ENCODE measurements around the gene LGALS9B.
A peak's percentile ranks its signal among the peaks of the same experiment; 100 is the strongest.
"Not testable (repeated sequence)": the region's sequence is repeated elsewhere in the genome, so short reads cannot be mapped to it uniquely, and the experiment has no call there.

LGALS9B gene

DNA sequence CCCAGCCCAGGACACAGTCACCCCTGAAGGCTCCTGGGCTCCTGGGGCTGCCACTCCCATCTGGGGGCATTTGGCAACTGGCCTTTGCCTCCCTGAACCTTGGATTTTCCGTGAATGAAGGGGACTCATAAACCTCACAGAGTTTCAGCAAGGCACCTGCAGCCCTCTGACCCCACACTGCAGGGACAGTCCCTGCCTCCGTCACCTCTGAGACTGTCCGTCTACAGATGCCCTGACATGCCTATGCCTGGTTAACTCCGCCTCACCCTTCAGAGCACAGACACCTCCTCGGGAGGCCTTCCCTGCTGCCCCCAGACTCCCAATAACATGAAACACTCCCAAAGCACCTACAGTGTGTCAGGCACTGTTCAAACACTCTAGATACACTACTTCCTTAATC lies 786 bp downstream of the LGALS9B start:
- not testable (repeated sequence) for ATAC-seq

DNA sequence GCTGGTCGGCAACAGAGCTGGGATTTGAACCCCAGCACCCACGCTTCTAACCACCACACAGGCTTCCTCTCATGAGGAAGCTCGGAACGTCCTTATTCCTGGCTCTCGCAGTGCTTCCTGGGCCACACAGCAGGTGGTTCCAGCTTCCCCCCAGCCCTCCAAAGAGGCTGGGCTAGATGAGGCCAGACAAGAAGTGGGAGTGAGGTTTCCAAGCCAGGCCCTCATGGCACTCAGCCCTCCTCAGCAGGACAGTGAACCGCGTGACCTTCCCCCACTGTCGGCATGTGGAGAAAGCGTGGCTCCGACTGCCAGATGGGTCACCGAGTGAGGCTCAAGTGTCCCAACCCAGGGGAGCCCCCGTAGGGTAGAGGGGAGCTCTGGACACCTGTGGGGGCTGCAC lies 1.8 kb downstream of the LGALS9B start:
- ATAC-seq: not testable (repeated sequence)

- not testable (repeated sequence) for ATAC-seq
These were observed 2.4 kb downstream of the LGALS9B start for GRCh38 chr17:20464854-20465414.

- ATAC-seq: not testable (repeated sequence)
These were observed 5.2 kb downstream of the LGALS9B start for GRCh38 chr17:20462158-20462557.

DNA sequence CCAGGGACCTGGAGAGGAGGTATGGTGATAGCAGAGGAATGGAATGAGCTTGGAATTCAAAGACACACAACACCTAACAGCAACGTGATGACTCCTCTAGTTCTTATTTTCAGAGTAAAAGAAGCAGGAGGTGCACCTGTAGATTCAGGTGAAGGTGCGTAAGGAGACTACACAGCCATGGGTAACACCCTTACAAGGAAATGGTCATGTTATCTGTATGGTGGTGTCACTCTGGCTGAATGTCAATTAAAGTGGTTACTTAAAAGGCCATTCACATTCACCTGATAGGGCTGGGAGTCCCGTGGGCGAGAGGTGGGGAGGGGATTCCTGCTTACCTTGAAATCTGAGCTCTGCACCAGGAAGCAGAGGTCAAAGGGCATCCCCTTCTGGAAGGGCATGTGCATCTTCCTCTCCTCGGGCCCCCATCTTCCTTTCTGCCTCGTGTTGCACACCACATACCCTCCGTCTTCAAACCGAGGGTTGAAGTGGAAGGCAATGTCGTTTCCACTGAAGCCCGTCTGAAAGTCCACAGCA lies 9.4 kb downstream of the LGALS9B start:
- ATAC-seq: not testable (repeated sequence)

DNA sequence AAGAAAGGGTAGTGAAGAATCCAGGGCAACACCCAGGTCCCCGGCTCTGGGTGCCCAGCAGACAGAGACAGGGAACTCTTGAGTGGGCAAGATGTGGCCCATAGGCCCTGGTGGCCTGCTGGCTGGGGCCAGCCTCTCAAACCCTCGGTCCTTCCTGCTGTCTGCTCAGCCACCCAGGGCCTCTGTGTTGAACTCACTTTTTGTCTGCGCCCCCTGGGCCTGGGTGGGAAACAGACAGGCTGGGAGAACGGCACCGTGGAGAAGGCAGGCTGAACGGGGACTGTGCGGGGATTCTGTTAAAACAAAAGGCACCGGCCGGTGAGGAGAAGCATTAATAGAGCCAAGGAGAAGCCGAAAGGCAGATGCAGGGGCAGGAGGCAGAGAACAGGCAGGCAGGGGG lies 12.2 kb downstream of the LGALS9B start:
- not testable (repeated sequence) for ATAC-seq

GRCh38 chr17:20453820-20454434 lies 13.4 kb downstream of the LGALS9B start:
- ATAC-seq: not testable (repeated sequence)

DNA sequence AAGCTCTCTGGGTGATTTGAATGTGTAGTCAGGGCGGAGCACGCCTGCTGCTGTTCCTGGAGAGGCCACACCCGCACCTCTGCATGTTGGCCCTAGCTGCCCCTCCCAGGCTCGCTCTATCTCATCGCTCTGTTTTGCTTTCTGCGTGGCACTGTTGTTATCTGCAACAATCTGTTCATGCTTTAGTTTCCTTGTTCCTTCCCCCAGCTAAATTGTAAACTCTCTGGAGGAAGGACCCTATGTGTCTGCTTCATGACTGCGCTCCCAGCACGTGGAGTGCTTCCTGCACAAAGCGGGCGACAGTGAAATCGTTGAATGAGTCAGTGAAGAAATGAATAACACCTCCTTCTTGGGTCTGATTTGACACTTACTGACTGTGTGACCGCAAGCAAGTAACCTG lies 16.5 kb downstream of the LGALS9B start:
- ATAC-seq: not testable (repeated sequence)

DNA sequence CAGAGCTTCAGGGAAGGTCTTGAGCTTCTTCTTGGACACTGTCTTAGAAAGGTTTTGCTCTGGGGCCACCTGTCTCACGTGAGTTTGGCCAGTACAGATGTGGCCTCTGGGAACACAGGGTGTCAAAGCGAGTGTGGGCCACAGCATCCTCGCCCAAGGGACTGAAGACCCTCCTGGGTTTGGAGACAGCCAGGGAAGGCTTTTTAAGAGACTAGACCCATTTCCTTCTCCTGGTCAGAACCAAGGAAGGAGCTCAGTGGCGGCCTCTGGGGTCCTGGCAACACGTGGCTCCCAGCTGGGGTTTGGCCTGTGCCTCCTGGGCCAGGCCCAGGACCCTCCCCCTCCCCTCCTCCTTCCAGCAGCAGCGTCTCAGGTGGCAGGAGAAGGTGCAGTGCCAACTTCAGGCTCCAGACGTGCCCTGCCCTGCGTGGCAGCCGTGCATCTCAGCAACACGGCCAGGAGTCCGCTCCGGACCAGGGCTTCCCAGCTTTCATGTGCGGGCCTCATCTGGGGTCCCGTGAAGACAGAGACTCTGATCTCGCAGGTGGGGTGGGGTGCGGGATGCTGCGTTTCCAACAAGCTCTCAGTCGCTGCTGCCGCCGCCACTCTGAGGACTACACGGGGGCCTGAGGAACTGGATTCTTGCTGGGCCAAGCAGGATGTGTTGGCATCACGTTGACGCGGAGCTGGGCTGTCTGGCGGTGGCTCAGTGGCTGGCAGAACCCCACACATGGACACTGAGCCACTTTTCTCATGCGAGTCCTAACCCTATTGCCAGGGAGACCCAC lies 19.6 kb downstream of the LGALS9B start:
- ATAC-seq: not testable (repeated sequence)

DNA sequence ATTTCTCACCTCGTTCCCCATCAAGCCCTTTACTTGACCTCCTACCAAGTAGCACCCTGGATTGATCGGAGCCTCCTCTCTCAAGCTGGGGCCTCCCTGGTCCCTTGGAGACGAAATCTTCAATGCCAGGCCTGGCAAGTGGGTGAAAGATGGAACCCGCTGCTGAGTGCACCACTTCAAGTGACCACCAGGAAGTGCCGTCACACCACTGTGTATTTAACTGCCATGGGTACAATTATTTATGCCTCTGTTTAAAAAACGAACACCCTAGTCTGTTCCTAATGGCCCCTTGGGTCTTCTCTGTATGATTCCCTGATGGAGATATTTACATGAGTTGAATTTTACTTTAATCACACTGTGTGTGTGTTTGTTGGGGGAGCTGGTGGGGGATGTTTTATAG lies 20.4 kb downstream of the LGALS9B start:
- peak; percentile 74 for ATAC-seq

DNA sequence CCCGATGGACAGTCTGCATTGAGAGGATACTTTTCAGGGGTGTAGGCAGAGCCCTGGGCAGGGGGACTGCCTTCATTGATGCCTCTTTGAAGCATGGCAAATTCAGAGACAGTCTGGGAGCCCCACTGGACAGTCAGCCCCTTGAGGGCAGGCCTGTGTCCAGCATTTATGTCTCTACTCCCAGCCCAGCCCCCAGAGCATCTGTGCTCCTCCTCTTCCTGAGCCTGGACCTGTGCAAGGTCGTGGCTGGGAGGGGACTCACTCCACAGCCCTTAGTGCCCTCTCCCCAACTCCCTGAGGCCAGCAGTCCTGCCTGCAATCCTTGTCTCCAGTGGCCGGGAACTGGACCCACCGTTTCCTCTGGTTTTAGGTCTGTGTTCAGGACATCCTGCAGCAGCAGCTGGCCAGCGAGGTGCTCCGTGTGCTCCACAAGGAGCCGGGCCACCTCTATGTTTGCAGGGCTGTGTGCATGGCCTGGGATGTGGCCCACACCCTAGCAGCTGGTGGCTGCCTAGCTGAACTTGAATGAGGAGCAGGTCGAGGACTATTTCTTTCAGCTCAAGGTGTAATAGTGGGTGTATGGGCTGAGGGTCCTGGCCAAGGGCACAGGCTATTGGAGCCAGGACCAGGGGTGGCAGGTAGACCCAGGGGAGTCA lies 22.6 kb downstream of the LGALS9B start:
- not testable (repeated sequence) for ATAC-seq

DNA sequence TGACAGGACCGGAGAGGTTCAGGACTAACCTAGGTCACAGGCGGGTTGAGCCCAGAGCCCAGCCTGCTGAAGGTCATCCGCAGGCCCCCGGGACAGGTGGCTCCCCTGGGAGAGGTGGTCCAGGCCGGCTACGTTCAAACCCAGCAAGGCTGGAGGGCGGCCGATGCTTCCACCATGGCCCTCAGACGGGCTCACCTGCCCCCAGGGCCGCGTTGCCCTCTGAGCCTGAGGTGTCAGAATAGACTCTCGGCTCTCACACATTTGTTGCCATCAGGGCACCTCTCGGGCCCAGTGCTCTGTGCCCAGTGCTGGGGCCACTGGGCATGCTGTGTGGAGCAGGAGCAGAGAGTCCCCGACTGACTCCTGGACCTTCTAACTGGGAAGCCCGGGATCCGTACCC lies 23.2 kb downstream of the LGALS9B start:
- not testable (repeated sequence) for ATAC-seq

GRCh38 chr17:20443632-20444031 lies 23.7 kb downstream of the LGALS9B start:
- ATAC-seq: peak; percentile 64; the same call in 2 of the 3 replicates

DNA sequence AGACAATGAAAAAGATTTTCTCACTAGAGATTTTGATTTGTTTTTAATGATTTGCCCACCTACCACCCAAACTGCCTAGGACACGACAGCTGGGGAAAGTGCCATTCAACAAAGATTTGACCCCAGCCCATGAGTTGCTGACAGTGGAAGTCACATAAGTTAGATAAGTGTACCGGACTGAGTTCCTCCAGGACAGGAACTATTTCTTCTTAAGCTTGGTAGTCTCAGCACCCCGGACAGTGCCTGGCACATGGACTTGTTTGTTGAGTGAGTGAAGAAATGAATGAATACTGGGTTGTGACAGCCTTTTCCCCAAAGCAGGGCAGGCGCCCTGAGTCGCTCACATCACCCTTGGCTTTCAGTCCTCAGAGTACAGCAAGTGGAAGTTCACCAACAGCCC lies 26.7 kb downstream of the LGALS9B start:
- ATAC-seq: not testable (repeated sequence)

DNA sequence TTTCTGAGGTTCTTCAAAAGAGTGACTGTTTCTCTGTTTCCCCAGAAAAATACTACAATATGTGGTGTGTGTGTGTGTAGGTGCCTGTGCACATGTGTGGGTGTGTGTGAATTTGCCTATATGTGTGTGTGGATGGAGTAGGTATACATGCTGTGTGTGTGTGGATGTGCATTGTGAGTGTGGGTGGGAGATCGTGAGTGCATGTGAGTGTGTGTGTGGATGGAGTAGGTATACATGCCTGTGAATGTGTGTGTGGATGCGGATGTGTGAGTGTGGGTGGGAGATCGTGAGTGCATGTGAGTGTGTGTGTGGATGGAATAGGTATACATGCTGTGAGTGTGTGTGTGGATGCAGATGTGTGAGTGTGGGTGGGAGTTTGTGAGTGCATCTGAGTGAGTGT lies 32.2 kb downstream of the LGALS9B start:
- not testable (repeated sequence) for ATAC-seq

GRCh38 chr17:20433382-20433781 lies 34.0 kb downstream of the LGALS9B start:
- not testable (repeated sequence) for ATAC-seq

GRCh38 chr17:20427264-20427663 lies 40.1 kb downstream of the LGALS9B start:
- not testable (repeated sequence) for ATAC-seq

DNA sequence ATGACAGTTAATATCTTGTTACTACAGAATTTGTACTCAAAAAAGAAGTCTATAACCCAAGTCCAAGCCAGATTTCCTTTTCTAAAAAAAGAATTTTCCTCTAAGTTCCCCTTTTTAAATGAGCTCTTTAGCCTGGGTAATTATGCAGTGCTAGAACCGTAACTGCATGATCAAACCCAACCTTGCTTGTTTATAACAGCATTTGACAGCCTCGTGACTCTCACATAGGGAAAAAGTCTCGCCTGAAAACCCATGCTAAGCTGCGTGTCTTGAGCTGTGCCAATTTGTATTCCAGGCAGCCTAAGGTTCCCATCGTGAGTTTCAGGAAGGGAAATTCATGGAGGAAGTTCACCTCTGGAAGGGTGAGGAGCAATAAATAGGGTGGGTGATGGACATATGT lies 44.5 kb downstream of the LGALS9B start:
- not testable (repeated sequence) for ATAC-seq

DNA sequence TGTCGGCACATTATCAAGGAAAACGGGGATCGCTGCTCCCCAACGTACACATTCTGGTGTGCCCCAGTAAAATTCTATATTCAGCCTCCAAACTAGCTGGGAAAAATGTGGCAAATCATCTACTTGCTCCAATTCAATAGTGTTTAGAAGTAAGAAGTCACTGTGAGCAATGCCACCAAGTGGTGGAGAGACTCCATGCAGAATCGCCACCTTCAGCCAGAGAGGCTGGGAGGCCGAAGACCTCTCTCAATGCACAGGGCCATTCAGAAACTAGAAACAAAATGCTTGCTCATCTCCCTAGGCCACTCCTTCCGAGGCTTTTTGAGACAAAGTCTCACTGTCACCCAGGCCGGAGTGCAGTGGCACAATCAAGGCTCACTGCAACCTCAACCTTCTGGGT lies 48.5 kb downstream of the LGALS9B start:
- ATAC-seq: peak; percentile 43; the same call in 2 of the 3 replicates

- ATAC-seq: peak; percentile 17; the same call in 2 of the 3 replicates
These were observed 49.8 kb downstream of the LGALS9B start for GRCh38 chr17:20417492-20418080.

DNA sequence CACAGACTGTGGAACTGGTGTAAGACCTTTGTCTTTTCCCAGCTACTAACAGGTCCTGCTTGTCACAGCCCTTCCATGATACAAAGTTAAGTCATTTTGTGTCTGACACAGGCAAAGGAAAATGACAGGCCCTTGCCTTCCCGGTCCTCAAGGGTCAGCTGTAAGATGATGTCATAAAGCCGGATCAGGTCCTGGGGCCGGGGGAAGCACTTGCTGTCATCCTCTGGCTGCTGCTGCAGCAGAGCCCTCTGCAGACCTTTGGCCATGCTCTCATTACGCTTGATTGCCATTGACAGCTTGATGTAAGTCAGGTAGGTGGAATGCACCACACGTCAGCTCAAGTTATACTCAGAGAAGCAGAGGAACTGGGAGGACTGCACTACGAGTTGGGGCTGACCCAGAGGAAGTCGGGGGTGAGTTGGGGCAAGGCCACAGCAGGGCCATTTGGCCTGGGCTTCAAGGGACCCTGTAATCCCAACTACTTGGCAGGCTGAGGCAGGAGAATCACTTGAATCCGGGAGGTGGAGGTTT lies 50.9 kb downstream of the LGALS9B start:
- ATAC-seq: peak; percentile 96

DNA sequence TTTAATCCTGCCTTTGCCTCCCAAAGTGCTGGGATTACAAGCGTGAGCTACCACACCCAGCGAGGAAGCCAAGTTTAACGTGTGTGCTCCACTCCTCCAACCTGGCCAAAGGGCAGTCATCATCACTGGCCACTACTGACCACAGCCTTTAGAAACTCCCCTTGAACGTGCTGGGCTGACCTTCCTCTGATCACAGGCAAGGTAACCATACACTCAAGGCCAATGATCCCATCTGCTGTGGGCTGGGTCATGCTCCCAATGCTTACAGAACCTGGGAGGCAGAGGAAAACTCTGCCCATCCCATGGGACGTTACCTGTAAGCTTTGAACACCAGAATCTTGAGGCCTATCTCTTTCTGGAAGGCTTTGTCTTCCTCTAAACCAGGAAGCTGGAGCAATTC lies 51.9 kb downstream of the LGALS9B start:
- not testable (repeated sequence) for ATAC-seq
